M059J (cell line): Measurements from ENCODE around the gene HIF1AN. TPM values are rescaled to one million over a fixed set of nuclear protein-coding genes. Genes with fewer than 3 reads are reported as not detected.

ENCODE experiments used
- DNase-seq: peaks from one replicate; pipeline ENCODE4 v3.0.0-alpha.2; 2012; ENCODE audit warnings: low read depth
- total RNA-seq: library from RNA; depleted of rRNA; stranded (reverse); fragments of >200 nt; shearing (Covaris generic); gene quantifications from 2 replicates; pipeline ENCODE4 v1.2.3, GENCODE V29; 2014

The HIF1AN gene
- total RNA-seq, 1 experiment from 2014 or later, result 8.0 TPM

- no peak for DNase-seq
Observed at GRCh38 chr10:100522107-100522801, 13.5 kb upstream of the HIF1AN start.

GRCh38 chr10:100522945-100523344, 12.8 kb upstream of the HIF1AN start:
- no peak for DNase-seq

- no peak for DNase-seq
Observed at GRCh38 chr10:100524206-100524605, 11.5 kb upstream of the HIF1AN start.

- no peak for DNase-seq
Observed at GRCh38 chr10:100524638-100525037, 11.1 kb upstream of the HIF1AN start.

GRCh38 chr10:100528123-100528886, 7.4 kb upstream of the HIF1AN start:
- DNase-seq, result no peak

GRCh38 chr10:100528921-100529474, 6.7 kb upstream of the HIF1AN start:
- DNase-seq, result no peak

GRCh38 chr10:100529475-100530298, 6.1 kb upstream of the HIF1AN start, which contains the start of gene NDUFB8:
Gene NDUFB8 (minus strand): TSS chr10:100529871. CDS start chr10:100529851, 20 bp downstream.
- peak; percentile 83 for DNase-seq

- DNase-seq, result peak; percentile 13
Observed at GRCh38 chr10:100531761-100532160, 4.0 kb upstream of the HIF1AN start.

- no peak for DNase-seq
Observed at GRCh38 chr10:100534726-100535125, 1.0 kb upstream of the HIF1AN start.

GRCh38 chr10:100535338-100535714, 417 bp upstream of the HIF1AN start:
- DNase-seq, result no peak

GRCh38 chr10:100537475-100537874, 1.7 kb downstream of the HIF1AN start:
- DNase-seq, result no peak

- DNase-seq, result no peak
Observed at GRCh38 chr10:100544950-100545349, 9.2 kb downstream of the HIF1AN start.

GRCh38 chr10:100551196-100551595, 15.5 kb downstream of the HIF1AN start:
- no peak for DNase-seq

- no peak for DNase-seq
Observed at GRCh38 chr10:100551738-100552137, 16.0 kb downstream of the HIF1AN start.

- DNase-seq, result no peak
Observed at GRCh38 chr10:100553929-100554328, 18.2 kb downstream of the HIF1AN start.

- no peak for DNase-seq
Observed at GRCh38 chr10:100554902-100555301, 19.2 kb downstream of the HIF1AN start.

- no peak for DNase-seq
Observed at GRCh38 chr10:100560248-100560647, 24.5 kb downstream of the HIF1AN start.

- DNase-seq, result no peak
Observed at GRCh38 chr10:100561005-100561404, 25.3 kb downstream of the HIF1AN start.

- peak; percentile 64 for DNase-seq
Observed at GRCh38 chr10:100562008-100562672, 26.4 kb downstream of the HIF1AN start.

- DNase-seq, result no peak
Observed at GRCh38 chr10:100565206-100565985, 29.7 kb downstream of the HIF1AN start.

- DNase-seq, result no peak
Observed at GRCh38 chr10:100566561-100566960, 30.8 kb downstream of the HIF1AN start.
